Activated CD4-positive, alpha-beta memory T cell treated with anti-CD3 and anti-CD28 coated beads for 36 hours (primary cell): ENCODE results near the gene SRCIN1. TPM values are rescaled to one million over a fixed set of nuclear protein-coding genes. Genes with fewer than 3 reads are reported as not detected.
"Not testable (repeated sequence)": the region's sequence is repeated elsewhere in the genome, so short reads cannot be mapped to it uniquely, and the experiment has no call there.

ENCODE experiments used
- CTCF ChIA-PET: fragments of 350-600 bp; sonication (Branson Sonifier 250); formaldehyde crosslinking; loops from one replicate; lab custom pipeline; 2021; ENCODE audit warnings: antibody characterized with exemption, inconsistent platforms; lab: Charles Lee
- POLR2A ChIA-PET: fragments of 350-600 bp; sonication (Branson Sonifier 250); formaldehyde crosslinking; loops from one replicate; lab custom pipeline; 2021; ENCODE audit warnings: antibody characterized with exemption; lab: Charles Lee
- DNase-seq: peaks from one replicate; pipeline ENCODE4 v3.0.0-alpha.2; 2020
- H3K27ac Mint-ChIP-seq: one replicate; pipeline ENCODE4 v1.8.0; 2021; ENCODE audit warnings: mixed read lengths
- H3K27me3 Mint-ChIP-seq: one replicate; pipeline ENCODE4 v1.8.0; 2021; ENCODE audit warnings: mixed read lengths
- H3K36me3 Mint-ChIP-seq: one replicate; pipeline ENCODE4 v1.8.0; 2021; ENCODE audit warnings: mixed read lengths
- H3K4me1 Mint-ChIP-seq: one replicate; pipeline ENCODE4 v1.8.0; 2021; ENCODE audit warnings: low read depth, mixed read lengths
- H3K4me3 Mint-ChIP-seq: one replicate; pipeline ENCODE4 v1.8.0; 2021; ENCODE audit warnings: mild to moderate bottlenecking, mixed read lengths
- H3K9me3 Mint-ChIP-seq: one replicate; pipeline ENCODE4 v1.8.0; 2021; ENCODE audit warnings: mixed read lengths
- intact Hi-C: fragments of 100-400 bp; cut with micrococcal nuclease; formaldehyde crosslinking; loops from one replicate; pipeline ENCODE4 v1.15.1; 2023
- total RNA-seq, 2 experiments: library from RNA; stranded (reverse); gene quantifications; one replicate each; pipeline ENCODE4 v1.2.3, GENCODE V29; 2021

SRCIN1 gene
- total RNA-seq, 2 experiments from 2014 or later, result 0.92 to 1.6 TPM

DNA sequence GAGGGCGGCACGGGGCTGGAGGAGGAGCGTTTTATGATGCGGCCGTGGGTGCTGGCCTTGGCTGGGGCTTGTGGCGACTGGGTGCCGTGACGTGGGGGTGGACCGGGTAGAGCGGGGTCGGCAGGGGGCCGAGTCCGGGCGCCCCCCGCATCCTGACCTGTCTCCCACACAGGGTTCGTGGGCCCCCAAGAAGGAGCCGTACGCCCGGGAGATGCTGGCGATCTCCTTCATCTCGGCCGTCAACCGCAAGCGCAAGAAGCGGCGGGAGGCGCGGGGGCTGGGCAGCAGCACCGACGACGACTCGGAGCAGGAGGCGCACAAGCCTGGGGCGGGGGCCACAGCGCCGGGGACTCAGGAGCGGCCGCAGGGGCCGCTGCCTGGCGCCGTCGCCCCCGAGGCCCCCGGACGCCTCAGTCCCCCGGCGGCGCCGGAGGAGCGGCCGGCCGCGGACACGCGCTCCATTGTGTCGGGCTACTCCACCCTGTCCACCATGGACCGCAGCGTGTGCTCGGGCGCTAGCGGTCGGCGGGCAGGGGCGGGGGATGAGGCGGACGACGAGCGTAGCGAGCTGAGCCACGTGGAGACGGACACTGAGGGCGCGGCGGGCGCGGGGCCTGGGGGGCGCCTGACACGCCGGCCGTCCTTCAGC is 95.9 kb downstream of the SRCIN1 start:
- DNase-seq, result no peak
- intact Hi-C loops, result no loop called here
- no peak overlapping the region for H3K27ac Mint-ChIP-seq
- peaks cover 9% of the 10 kb centered on the region for H3K4me1 Mint-ChIP-seq
- peak overlapping the region; percentile 71 for H3K4me3 Mint-ChIP-seq
- CTCF ChIA-PET, result interaction anchor here (0.6 to 2.2 kb wide), 13 partner anchors 17 to 161 kb away, joined by 3 to 13 read pairs (median 4); no protein-coding TSS in a partner anchor
- H3K27me3 Mint-ChIP-seq, result peaks cover 39% of the 10 kb centered on the region
- POLR2A ChIA-PET, result no interaction called here
- H3K9me3 Mint-ChIP-seq, result no peaks in the 10 kb centered on the region
- H3K36me3 Mint-ChIP-seq, result no peaks in the 10 kb centered on the region

DNA sequence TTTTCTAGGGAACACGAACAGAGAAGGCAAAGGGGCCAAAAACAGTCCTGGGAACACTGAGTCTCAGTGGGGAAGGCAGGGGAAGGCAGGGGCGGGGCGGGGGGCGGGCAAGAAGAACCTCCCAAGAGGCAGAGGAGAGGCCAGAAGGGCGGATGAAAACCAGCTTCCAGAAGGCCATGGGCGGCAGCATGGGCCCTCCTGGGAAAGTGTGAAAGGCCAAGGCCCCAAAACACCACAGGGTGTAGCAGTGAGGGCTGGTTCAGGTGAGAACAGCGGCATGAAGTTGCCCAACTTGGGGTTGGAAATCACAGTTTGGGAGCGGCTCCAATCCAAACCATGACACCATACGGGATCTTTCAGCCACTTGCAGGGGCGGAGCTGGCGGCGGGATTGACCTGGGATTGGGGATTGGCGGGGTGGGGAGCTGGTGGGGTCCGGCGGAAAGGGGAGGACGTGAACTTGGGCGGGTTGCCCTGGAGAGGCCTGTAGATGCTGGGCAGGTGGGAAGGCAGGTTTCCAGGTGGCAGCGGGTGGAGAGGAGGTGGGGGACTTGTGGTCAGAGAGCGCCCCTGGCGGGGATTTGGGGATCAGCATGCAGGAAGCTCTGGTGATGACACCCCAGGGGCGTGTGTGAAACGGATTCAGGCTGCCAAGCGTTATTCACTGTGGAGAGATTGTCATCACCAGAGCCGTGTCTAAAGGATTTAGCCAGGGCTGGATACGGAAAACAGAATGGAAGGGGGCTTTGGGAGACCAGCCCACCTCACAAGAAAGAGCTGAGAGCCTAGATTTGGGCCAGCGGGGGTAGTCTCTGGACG is 96.6 kb downstream of the SRCIN1 start:
- Mint-ChIP-seq H3K36me3 (no peaks in the 10 kb centered on the region), H3K27me3 (peaks cover 39% of the 10 kb centered on the region), H3K9me3 (no peaks in the 10 kb centered on the region), H3K27ac (no peak overlapping the region), H3K4me3 (peak overlapping the region; percentile 71), H3K4me1 (peaks cover 9% of the 10 kb centered on the region)
- POLR2A ChIA-PET, result no interaction called here
- DNase-seq, result peak; percentile 87
- intact Hi-C loops, result no loop called here
- CTCF ChIA-PET, result interaction anchor here (0.6 to 2.2 kb wide), 13 partner anchors 17 to 160 kb away, joined by 3 to 13 read pairs (median 4); no protein-coding TSS in a partner anchor

DNA sequence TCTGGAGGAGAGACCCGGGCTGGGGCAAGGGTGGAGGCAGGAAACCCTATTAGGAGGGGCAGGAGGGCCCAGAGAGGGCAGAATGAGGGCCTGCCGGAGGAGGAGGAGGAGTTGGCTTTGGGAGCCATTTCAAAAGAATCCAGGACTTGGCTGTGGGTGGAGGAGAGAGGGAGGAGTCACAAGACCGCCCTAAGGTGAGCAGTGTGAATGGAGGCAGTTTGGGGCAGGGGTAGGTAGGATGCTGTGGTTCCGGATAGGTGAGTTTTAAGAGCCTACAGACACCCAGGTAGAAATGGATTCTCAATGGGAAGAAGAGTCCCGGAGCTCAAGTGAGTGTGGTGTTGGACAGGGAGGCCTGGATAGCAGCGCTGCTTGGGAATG is 97.2 kb downstream of the SRCIN1 start:
- Mint-ChIP-seq H3K9me3 (no peaks in the 10 kb centered on the region), H3K27ac (no peak overlapping the region), H3K27me3 (peaks cover 39% of the 10 kb centered on the region), H3K4me1 (peaks cover 9% of the 10 kb centered on the region), H3K36me3 (no peaks in the 10 kb centered on the region), H3K4me3 (no peak overlapping the region)
- ChIA-PET CTCF (interaction anchor here (0.6 to 1.6 kb wide), 8 partner anchors 18 to 159 kb away, joined by 3 to 6 read pairs (median 3); no protein-coding TSS in a partner anchor), POLR2A (no interaction called here)
- intact Hi-C loops, result no loop called here
- no peak for DNase-seq

DNA sequence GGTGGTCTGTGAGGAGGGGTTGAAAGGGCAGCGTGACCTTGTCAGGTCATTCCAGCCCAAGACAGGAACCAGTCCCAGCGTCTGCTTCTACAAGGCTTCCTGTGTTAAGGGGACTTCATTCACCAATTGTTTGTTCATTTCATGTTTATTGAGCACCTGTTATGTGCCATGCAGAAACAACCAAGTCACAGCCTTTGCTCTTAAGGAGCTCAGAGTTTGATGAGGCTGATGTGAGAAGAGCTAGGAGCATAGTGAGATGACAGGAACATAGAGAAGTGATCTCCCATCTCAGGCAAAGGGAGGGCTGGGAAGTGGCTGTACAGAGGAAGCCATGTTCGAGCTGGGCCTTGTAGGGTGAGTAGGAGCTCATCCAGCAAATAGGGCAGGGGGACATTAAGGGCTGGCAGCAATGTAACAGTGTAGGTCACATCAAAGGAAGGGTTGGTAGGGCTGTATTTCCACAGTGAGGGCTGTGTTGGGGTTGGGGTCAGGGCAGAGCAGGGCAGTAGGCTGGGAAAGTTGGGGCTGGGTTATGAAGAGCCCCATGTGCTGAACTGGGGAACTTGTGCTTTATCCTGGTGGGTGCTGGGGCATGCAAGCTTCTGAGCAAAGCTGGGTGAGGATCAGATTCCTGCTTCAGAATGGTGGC is 97.7 kb downstream of the SRCIN1 start:
- Mint-ChIP-seq H3K4me1 (peaks cover 9% of the 10 kb centered on the region), H3K9me3 (no peaks in the 10 kb centered on the region), H3K27ac (no peak overlapping the region), H3K4me3 (no peak overlapping the region), H3K27me3 (peaks cover 39% of the 10 kb centered on the region), H3K36me3 (no peaks in the 10 kb centered on the region)
- CTCF ChIA-PET, result interaction anchor here (0.6 to 2.3 kb wide), 7 partner anchors 16 to 1078 kb away, joined by 3 to 6 read pairs (median 3); no protein-coding TSS in a partner anchor
- POLR2A ChIA-PET, result no interaction called here
- intact Hi-C loops, result no loop called here
- no peak for DNase-seq

DNA sequence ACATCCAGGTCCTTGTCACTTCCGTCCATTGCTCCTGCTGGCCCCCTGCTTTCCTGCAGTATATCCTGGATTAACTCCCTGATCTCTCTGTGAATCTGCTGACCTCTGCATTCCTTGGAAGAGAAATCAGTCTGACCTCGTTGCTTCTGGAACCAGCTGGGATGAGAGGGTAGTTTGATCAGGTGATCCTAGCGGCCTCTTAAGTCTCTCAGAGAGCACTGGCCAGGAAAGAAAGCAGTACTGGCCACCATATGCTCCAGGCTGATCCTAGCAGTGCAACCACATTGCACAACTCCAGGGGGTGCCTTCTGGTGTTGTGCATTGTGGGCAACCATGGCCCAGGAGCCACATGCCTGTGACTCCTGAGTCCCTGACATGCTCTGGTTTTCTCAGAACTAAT is 98.3 kb downstream of the SRCIN1 start:
- H3K4me1 Mint-ChIP-seq, result peaks cover 9% of the 10 kb centered on the region
- no peak overlapping the region for H3K27ac Mint-ChIP-seq
- intact Hi-C loops, result no loop called here
- POLR2A ChIA-PET, result no interaction called here
- H3K9me3 Mint-ChIP-seq, result no peaks in the 10 kb centered on the region
- CTCF ChIA-PET, result interaction anchor here (0.6 to 2.3 kb wide), 6 partner anchors 15 to 1078 kb away, joined by 3 to 6 read pairs (median 3); no protein-coding TSS in a partner anchor
- H3K27me3 Mint-ChIP-seq, result peaks cover 38% of the 10 kb centered on the region
- H3K4me3 Mint-ChIP-seq, result no peak overlapping the region
- H3K36me3 Mint-ChIP-seq, result no peaks in the 10 kb centered on the region
- DNase-seq, result no peak

DNA sequence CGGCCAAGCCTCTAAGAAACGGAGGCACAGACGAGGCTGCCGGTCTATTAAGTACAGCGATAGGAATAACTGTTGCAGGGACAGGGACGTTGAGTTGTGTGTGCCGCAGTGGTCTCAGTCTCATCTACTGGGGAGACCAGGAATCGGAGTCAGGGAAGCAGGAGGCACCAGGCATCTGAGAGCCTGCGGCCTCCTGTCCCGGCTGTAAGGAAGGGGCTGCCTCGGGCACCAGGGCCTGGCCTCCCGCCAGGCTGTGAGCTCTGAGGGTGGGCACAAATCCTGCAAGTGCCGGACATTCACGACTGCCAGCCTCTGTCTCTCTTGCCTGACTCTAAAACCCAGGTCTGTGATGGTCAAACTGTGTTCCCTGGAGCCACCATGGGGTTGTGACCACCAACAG is 101.5 kb downstream of the SRCIN1 start:
- H3K4me1 Mint-ChIP-seq, result no peaks in the 10 kb centered on the region
- ChIA-PET POLR2A (no interaction called here), CTCF (interaction anchor here (1.6 kb wide), 1 partner anchor 54 kb away, joined by 5 read pairs; no protein-coding TSS in a partner anchor)
- peaks cover 19% of the 10 kb centered on the region for H3K27me3 Mint-ChIP-seq
- no peaks in the 10 kb centered on the region for H3K36me3 Mint-ChIP-seq
- no peak overlapping the region for H3K4me3 Mint-ChIP-seq
- intact Hi-C loops, result no loop called here
- H3K27ac Mint-ChIP-seq, result no peak overlapping the region
- no peaks in the 10 kb centered on the region for H3K9me3 Mint-ChIP-seq
- DNase-seq, result no peak

DNA sequence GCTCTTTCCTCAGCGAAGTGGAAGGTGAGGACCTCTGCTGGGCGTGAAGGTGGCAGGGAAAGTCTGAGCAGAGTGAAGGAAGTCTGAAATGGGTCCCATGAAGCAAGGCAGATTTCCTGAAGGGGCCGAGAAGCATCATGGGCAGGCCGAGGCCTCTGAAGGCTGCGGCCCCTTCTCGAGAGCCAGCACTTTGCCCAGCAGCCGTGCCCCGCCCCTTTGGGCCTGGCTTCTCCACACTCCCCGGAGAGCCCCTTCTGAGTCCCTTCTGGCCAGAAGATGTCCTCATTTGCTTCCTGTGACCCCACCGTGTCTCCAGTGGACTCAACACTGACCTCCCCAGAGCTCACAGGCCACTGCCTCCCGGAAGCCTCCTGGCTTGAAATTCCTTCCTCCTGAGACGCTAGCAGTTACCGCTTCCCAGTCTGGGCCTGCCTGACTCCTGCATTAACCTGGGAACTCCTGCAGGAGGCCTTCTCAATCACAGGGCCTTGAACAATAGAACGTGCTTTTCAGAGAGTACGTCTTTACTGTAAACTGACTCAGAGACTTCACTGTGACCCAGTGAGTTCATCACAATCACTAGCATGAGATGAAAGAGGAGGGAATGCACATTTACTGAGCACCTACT is 102.4 kb downstream of the SRCIN1 start:
- H3K4me1 Mint-ChIP-seq, POLR2A ChIA-PET, H3K4me3 Mint-ChIP-seq, H3K36me3 Mint-ChIP-seq, H3K27ac Mint-ChIP-seq, DNase-seq, CTCF ChIA-PET, H3K9me3 Mint-ChIP-seq, intact Hi-C loops: not testable (repeated sequence)
- H3K27me3 Mint-ChIP-seq, result peaks cover 13% of the 10 kb centered on the region

DNA sequence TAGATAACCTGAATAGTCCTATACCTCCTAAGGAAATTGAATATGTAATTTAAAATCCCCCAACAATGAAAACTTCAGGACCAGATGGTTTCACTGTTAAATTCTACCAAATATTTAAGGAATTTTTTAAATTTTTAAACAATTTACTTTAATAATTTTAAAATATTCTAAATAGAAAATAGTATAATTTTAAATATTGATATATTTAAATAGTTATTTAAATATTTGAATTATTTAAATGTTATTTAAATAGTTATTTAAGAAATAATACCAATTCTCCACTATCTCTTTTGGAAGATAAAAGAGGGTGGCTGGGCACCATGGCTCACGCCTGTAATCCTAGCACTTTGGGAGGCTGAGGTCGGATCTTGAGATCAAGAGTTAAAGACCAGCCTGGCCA is 104.0 kb downstream of the SRCIN1 start:
- H3K4me3 Mint-ChIP-seq, CTCF ChIA-PET, H3K9me3 Mint-ChIP-seq, POLR2A ChIA-PET, H3K27me3 Mint-ChIP-seq, H3K36me3 Mint-ChIP-seq, H3K27ac Mint-ChIP-seq, H3K4me1 Mint-ChIP-seq, intact Hi-C loops, DNase-seq: not testable (repeated sequence)

DNA sequence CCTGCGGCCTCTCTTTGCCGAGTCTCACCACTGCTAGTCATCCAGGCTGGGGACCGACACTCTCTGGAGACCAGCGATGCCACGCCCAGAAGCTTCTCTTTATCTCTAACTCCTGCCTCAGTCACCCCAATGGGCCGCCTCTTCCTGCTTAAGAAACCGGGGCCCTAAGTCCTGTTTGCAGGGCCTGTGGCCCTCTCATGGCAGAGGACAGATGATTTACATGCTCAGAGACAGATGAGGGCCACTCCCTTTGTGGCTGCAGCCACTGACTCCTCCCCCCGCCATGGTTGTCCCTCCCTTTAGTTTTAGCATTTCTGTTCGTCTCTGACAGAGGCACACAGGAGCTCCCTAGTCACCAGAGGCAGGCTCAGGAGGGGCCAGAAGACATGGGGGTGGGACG is 106.5 kb downstream of the SRCIN1 start:
- H3K4me3 Mint-ChIP-seq, DNase-seq, CTCF ChIA-PET, POLR2A ChIA-PET, H3K36me3 Mint-ChIP-seq, H3K27ac Mint-ChIP-seq, H3K4me1 Mint-ChIP-seq, intact Hi-C loops, H3K27me3 Mint-ChIP-seq, H3K9me3 Mint-ChIP-seq: not testable (repeated sequence)

DNA sequence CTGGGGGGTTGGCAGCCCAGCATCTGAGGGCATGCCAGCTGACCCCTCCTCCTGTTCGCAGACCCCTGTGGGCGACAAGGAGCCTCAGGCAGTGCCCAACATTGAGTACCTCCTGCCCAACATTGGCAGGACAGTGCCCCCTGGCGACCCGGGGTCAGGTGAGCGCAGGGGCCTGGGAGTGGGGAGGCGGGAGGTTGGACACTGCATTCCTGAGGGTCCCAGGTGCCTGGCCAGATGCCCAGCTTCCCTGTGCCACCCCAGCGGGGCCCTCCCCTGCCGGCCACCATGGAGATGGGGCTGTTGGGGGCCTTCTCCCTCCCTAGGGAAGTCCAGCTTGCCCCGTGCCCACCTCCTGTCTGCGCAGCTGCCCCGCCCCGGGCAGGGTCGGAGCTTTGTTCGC is 107.4 kb downstream of the SRCIN1 start:
- Mint-ChIP-seq H3K4me3 (no peak overlapping the region), H3K27ac (no peak overlapping the region), H3K4me1 (no peaks in the 10 kb centered on the region), H3K27me3 (peaks cover 2% of the 10 kb centered on the region), H3K9me3 (peaks cover 5% of the 10 kb centered on the region), H3K36me3 (no peaks in the 10 kb centered on the region)
- CTCF ChIA-PET, result no interaction called here
- intact Hi-C loops, result no loop called here
- POLR2A ChIA-PET, result no interaction called here
- no peak for DNase-seq

DNA sequence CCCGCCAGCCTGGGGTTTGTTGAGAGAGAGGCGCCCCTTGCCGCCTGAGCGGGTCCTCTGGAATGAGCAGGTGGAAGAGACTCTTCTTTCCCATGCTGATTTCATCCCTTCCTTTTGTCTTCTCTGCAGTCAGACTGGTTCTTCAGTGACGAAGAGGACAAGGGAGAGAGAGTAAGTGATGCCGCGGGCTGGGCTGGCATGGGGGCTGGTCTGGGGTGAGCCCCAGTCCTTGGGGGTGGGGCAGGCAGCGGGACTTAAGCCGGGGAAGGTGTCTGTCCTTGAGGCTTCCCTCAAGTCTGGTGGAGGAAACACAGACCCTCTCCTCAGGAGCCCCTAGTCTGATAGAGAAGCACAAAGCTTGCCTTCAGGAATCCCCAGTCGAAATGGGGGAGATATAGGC is 108.1 kb downstream of the SRCIN1 start:
- H3K27ac Mint-ChIP-seq, intact Hi-C loops, H3K27me3 Mint-ChIP-seq, H3K4me3 Mint-ChIP-seq, CTCF ChIA-PET, POLR2A ChIA-PET, H3K36me3 Mint-ChIP-seq, H3K9me3 Mint-ChIP-seq, H3K4me1 Mint-ChIP-seq, DNase-seq: not testable (repeated sequence)
